Coronary artery (tissue), 2 donors: ENCODE results near the gene KLF3.

Experiments
- DNase-seq: peaks from one replicate; pipeline ENCODE4 v3.0.0-alpha.2; 2017; ENCODE audit warnings: low spot score
- H3K27ac ChIP-seq, 2 donors: fragments of 200-600 bp; sonication (generic); one replicate each; pipeline ENCODE4 v1.5.1; 2016 to 2019
- H3K4me3 ChIP-seq: fragments of 200-600 bp; sonication (generic); 2 replicates; pipeline ENCODE4 v1.5.1; 2016; ENCODE audit warnings: mild to moderate bottlenecking, moderate library complexity
- TF ChIP-seq, protein P1 (sequence below): fragments of 200-600 bp; sonication (generic); IDR thresholded peaks from one replicate; pipeline ENCODE4 v1.5.1; 2019; ENCODE audit warnings: antibody characterized with exemption

The KLF3 gene

DNA sequence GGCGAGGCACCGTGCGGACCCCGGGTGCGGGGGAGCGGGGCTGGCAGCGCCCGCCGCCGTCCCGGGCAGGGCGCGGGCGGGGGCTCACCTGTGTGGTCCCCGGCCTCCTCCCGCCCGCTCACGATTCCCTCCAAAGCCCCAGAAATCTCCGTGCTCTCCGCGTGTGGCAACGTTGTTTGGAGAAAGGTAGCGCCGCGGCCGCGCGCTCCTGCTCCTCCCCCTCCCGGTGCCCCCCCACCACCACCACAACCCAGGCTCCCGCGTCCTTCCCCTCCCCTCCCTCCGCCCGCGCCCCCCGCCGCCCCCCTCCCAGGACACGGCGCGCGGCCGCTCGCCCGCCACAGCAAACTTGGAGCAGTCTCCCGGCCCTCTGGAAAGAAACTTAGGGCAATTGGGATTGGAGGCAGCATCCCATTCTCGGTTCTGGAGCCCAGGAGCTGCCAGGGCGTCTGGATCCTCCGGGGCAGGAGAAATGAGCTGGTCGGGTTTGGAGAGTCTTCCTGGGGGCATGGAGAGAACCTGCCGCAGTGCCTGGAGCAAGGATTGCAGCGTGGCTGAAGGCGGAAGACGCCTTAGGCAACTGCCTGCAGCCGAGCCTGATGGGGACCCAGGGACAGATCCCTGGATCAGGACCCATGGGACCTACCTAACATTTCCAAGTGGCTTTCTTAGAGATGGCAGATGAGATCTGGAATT, 855 bp downstream of the KLF3 start:
- Histone ChIP-seq H3K4me3 (peak overlapping the region; percentile 90), H3K27ac (peak overlapping the region; percentile 96 to 99)
- DNase-seq: no peak
- TF ChIP-seq, protein P1, sequence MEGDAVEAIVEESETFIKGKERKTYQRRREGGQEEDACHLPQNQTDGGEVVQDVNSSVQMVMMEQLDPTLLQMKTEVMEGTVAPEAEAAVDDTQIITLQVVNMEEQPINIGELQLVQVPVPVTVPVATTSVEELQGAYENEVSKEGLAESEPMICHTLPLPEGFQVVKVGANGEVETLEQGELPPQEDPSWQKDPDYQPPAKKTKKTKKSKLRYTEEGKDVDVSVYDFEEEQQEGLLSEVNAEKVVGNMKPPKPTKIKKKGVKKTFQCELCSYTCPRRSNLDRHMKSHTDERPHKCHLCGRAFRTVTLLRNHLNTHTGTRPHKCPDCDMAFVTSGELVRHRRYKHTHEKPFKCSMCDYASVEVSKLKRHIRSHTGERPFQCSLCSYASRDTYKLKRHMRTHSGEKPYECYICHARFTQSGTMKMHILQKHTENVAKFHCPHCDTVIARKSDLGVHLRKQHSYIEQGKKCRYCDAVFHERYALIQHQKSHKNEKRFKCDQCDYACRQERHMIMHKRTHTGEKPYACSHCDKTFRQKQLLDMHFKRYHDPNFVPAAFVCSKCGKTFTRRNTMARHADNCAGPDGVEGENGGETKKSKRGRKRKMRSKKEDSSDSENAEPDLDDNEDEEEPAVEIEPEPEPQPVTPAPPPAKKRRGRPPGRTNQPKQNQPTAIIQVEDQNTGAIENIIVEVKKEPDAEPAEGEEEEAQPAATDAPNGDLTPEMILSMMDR: no peak

- no peak for DNase-seq
- Histone ChIP-seq H3K27ac (peak overlapping the region; percentile 96 to 99), H3K4me3 (peak overlapping the region; percentile 90)
- TF ChIP-seq, protein P1: no peak
Observed at GRCh38 chr4:38665551-38666411, 1.8 kb downstream of the KLF3 start.

DNA sequence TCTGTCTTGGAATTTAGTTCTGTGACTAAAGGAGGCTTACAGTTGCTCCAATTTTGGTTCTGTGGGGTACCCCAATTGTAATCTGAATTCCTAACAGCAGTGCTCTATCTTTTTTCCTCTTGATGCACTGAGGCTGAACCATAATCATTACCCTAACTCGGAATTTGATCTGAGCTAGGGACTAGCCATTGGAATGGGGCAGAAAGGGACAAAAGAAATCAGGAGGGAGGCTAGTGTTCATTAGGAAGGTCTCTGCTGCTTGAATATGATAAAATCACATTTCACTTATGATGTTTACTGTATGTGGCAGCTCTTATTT, 2.7 kb downstream of the KLF3 start:
- TF ChIP-seq, protein P1: no peak
- Histone ChIP-seq H3K27ac (peak overlapping the region; percentile 94 to 96), H3K4me3 (peak overlapping the region; percentile 90)
- DNase-seq: no peak

DNA sequence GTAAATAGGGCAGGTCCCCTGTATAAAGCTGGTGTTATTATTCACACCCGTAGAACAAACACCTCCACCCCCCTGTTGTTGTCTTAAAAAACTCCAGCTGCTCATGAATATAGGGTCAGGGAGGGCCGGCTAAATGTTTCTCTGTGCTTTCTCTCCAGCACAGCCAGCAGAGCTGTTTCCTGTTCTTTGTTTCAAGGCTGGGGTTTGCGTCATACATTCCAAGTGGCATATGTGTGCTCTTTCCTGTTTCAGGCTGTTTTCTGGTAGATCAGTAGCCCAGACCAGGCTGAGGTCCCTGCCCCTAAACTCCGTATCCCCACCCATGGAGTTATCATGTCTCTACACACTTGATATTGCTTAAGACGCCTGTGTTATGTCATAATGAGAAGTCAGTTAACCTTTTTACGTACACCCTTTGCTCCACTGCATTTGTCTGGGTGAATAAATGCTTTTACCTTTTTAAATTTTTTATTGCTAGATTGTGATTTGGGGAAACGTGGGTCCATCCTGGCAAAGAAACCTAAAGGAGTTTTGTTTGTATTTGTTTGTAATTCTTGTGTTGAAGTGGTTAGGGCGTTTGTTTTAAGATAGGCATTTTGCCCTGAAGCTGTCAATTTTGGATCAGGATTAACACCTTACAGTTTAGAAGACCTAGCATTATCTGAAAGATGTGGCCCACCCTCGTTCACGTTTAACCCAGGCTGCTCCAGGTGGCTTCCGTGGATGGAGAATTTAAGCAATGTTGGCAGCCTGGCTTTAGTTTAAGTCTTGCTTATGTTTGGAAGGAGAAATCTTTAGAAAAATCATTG, 3.3 kb downstream of the KLF3 start:
- peak overlapping the region; percentile 94 to 96 for H3K27ac ChIP-seq
- H3K4me3 ChIP-seq: peak overlapping the region; percentile 90
- peak; percentile 90 for DNase-seq
- TF ChIP-seq, protein P1: no peak

- Histone ChIP-seq H3K27ac (peak overlapping the region; percentile 77 to 96), H3K4me3 (peak overlapping the region; percentile 35)
- TF ChIP-seq, protein P1: no peak
- no peak for DNase-seq
Observed at GRCh38 chr4:38668203-38668971, 4.4 kb downstream of the KLF3 start.

GRCh38 chr4:38669208-38669607, 5.2 kb downstream of the KLF3 start:
- TF ChIP-seq, protein P1: no peak
- H3K27ac ChIP-seq: peak overlapping the region; percentile 77 to 96
- no peak for DNase-seq
- peak overlapping the region; percentile 35 for H3K4me3 ChIP-seq
